Adipocyte (in vitro differentiated cells): ENCODE data around the gene CGB7.
A peak's percentile ranks its signal among the peaks of the same experiment; 100 is the strongest.
"Not testable (repeated sequence)": the region's sequence is repeated elsewhere in the genome, so short reads cannot be mapped to it uniquely, and the experiment has no call there.

Experiments
- DNase-seq: peaks from one replicate; pipeline ENCODE4 v3.0.0-alpha.2; 2015; ENCODE audit warnings: low read depth
- H3K27me3 ChIP-seq: replicated peaks from 2 replicates; pipeline ENCODE4 v1.7.0; 2013; ENCODE audit warnings: mild to moderate bottlenecking, low read length, moderate library complexity; ENCODE audit not compliant: control insufficient read depth, insufficient read depth
- H3K36me3 ChIP-seq: 2 replicates; pipeline ENCODE4 v1.7.0; 2013; ENCODE audit warnings: low read length, mild to moderate bottlenecking, moderate library complexity; ENCODE audit not compliant: control insufficient read depth, insufficient read depth, severe bottlenecking
- H3K4me1 ChIP-seq: 2 replicates; pipeline ENCODE4 v1.7.0; 2013; ENCODE audit warnings: mild to moderate bottlenecking, low read length, moderate library complexity; ENCODE audit not compliant: control insufficient read depth, insufficient read depth
- H3K4me3 ChIP-seq: 2 replicates; pipeline ENCODE4 v1.7.0; 2013; ENCODE audit warnings: mild to moderate bottlenecking, low read length, moderate library complexity
- H3K9ac ChIP-seq: 2 replicates; pipeline ENCODE4 v1.7.0; 2013; ENCODE audit warnings: mild to moderate bottlenecking, low read length, moderate library complexity
- H3K9me3 ChIP-seq: 2 replicates; pipeline ENCODE4 v1.7.0; 2013; ENCODE audit warnings: mild to moderate bottlenecking, low read length, moderate library complexity; ENCODE audit not compliant: control insufficient read depth

Gene CGB7

DNA sequence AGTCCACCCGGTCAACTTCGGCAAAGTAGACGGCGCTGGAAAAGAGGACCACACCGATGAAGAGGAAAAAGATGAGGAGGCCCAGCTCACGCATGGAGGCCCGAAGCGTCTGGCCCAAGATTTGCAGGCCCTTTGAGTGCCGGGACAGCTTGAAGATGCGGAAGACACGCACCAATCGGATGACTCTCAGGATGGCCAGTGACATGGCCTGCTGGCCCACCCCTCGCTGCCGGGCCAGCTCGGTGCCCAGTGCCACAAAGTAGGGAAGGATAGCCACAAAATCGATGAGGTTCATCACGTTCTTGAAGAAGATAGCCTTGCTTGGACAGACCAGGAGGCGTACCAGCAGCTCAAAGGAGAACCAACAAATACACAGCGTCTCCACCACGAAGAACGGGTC, 12.9 kb upstream of the CGB7 start:
- Histone ChIP-seq H3K9ac (no peak overlapping the region), H3K27me3 (peaks cover 48% of the 10 kb centered on the region), H3K36me3 (no peaks in the 10 kb centered on the region), H3K4me3 (no peak overlapping the region), H3K4me1 (no peaks in the 10 kb centered on the region), H3K9me3 (peaks cover 8% of the 10 kb centered on the region)
- no peak for DNase-seq

DNA sequence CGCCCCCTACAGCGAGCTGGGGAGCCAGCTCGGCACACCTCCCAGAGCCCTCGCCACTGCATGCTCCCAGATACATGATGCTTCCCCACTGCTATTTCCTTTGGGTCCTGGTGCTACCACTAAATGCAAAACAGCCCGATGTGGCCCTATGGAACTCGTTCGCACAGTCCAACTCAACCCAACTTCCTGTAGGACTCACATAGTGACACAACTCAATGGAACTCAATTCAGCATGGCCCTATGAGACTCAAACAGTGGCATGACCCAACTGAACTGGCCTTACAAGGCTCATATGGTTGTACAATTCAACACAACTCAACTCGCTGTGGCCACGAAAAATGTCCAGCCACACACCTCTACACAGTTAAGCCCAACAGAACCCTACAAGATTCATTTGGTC, 11.5 kb upstream of the CGB7 start:
- DNase-seq, result no peak
- Histone ChIP-seq H3K4me1 (no peaks in the 10 kb centered on the region), H3K9ac (no peak overlapping the region), H3K9me3 (peaks cover 8% of the 10 kb centered on the region), H3K36me3 (no peaks in the 10 kb centered on the region), H3K27me3 (peaks cover 55% of the 10 kb centered on the region), H3K4me3 (no peak overlapping the region)

DNA sequence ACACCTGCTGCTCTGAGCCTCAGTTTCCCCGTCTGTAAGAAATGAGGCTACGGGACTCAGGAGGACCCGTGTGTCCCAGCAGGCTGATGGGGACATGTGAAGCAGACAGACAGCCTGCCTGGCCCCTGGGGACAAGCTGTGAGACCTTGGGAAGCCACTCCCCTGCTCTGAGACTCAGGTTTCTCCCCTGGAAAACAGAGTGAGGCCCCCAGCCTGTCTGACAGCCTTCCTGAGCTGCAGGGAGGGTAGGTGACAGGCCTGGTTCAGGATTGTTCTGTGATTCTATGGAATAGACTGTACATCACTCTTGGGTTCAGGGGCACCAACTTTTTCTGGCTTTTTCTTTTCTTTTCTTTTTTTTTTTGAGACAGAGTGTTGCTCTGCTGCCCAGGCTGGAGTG, 10.0 kb upstream of the CGB7 start:
- no peak for DNase-seq
- H3K4me1 ChIP-seq, result no peaks in the 10 kb centered on the region
- H3K9me3 ChIP-seq, result peaks cover 8% of the 10 kb centered on the region
- no peaks in the 10 kb centered on the region for H3K36me3 ChIP-seq
- H3K4me3 ChIP-seq, result no peak overlapping the region
- H3K9ac ChIP-seq, result no peak overlapping the region
- H3K27me3 ChIP-seq, result peaks cover 48% of the 10 kb centered on the region

DNA sequence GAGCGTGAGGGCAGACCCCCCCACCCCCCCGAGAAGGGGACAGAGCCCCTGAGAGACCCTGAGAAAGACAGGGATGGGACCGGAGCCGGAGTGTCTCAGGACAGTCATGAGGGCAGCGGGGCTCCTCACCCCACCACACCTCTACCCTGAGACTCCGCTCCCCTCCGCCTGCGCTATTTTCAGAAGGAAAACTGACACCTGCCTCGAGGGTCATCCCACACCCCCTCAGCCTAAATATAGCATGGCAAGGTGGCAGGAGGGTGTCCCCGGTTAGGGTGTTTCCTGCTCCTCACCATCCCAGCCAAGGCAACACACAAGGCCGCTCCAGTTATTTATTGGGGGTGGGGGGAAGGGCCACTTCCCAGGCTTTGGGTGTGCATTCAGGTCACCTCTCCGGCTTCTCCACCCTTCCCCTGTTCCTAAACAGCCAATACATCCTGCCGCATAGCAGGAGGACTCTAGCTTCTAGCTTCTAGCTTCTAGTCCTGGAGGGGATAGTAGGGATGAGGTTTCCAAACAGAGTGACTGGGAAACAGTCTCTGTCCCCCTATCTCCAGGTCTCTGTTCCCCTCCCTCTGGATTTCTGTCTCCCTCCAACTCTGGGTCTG, 8.5 kb upstream of the CGB7 start:
- H3K4me3 ChIP-seq, result no peak overlapping the region
- no peak overlapping the region for H3K9ac ChIP-seq
- DNase-seq, result no peak
- no peaks in the 10 kb centered on the region for H3K36me3 ChIP-seq
- peaks cover 8% of the 10 kb centered on the region for H3K9me3 ChIP-seq
- peaks cover 44% of the 10 kb centered on the region for H3K27me3 ChIP-seq
- H3K4me1 ChIP-seq, result no peaks in the 10 kb centered on the region

DNA sequence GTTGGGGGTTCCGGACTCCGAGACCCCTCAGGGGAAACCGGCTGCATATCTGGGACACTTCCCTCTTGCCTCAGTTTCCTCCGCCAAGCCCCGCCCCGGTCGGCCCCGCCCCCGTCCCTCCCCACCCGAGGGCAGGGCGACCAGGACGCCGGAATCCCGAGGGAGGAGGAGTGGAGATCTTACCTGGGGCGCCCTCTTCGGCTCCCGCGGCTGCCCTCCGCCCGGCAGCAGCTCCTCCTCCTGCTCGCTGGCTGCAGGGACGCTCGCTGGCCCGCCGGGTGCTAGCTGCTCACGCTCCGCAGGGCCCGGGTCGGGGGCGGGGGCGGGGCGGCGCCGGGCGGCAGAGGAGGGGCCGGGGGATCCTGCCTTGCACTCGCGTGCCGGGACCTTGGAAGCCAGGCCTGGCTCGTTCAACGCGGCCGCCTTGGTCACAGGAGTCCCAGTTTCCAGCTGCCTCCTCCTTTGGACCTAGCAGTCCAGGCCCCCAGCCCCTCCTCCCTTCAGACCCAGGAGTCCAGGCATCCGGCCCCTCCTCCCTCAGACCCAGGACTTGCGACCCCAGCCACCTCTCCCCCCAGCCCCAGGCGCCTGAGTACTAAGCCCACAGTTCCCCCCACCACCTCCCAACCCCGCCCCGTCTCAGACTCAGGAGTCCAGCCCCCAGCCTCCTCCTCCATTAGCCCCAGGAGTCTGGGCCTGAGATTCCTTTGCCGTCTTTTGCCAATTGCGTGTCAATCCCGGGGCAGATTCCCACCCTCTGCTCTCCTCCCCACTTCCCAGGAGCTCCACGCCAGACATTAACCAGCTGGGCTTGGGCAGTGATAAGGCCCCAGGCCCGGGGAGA, 7.4 kb upstream of the CGB7 start, which contains the start of gene NTF4:
TSS of gene NTF4 (minus strand) at position 51 of the 844 bp plus-strand sequence. CDS start 2,821 bp downstream, outside the sequence.
- Histone ChIP-seq H3K9ac (no peak within 1 kb of the TSS), H3K4me3 (no peak within 1 kb of the TSS), H3K27me3 (peaks cover 43% of the 10 kb centered on the region), H3K4me1 (no peaks in the 10 kb centered on the region), H3K9me3 (peaks cover 8% of the 10 kb centered on the region), H3K36me3 (no peaks in the 10 kb centered on the region)
- DNase-seq, result peak; percentile 42

DNA sequence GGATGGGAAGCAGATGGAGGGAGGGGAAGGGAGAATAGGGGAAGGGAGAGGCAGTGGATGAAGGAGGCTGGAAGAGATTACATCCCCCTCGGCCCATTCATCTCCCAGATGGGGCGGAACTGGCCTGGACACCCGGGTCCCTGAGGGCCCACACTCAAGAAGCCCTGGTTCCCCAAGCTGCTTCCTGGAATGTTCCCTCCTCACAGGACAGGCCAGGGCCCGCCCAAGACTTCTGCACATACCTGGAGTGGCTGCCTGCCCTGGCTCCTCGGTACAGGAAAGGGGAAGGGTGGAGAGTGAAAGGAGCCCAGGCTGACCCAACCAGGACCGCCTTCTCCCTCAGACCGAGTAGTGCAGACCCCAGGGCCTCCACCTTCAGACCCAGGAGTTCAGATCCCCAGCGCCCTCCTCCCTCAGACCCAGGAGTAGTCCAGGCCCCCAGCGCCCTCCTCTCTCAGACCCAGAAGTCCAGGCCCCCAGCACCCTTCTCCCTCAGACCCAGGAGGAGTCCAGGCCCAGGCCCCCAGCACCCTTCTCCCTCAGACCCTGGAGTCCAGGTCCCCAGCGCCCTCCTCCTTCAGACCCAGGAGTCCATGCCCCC, 6.6 kb upstream of the CGB7 start:
- Histone ChIP-seq H3K27me3 (peaks cover 45% of the 10 kb centered on the region), H3K4me1 (no peaks in the 10 kb centered on the region), H3K9me3 (peaks cover 5% of the 10 kb centered on the region), H3K4me3 (no peak overlapping the region), H3K9ac (no peak overlapping the region), H3K36me3 (no peaks in the 10 kb centered on the region)
- DNase-seq, result no peak

DNA sequence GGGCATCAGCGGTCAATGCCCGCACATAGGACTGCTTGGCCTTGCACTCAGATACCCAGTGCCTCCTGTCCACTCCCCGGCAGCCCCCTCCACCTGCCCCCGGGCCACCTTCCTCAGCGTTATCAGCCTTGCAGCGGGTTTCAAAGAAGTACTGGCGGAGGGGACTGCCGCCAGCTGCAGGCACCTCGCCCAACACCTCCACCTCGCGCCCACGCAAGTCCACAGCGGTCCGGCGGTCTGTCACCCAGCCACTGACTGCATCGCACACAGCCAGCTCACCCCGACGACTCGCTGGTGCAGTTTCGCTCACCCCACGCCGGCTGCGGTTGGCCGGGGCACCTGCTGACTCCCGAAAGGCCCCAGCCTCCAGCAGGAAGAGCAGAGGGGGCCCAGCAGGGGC, 3.9 kb upstream of the CGB7 start:
- Histone ChIP-seq H3K9me3 (no peaks in the 10 kb centered on the region), H3K36me3 (no peaks in the 10 kb centered on the region), H3K27me3 (peaks cover 43% of the 10 kb centered on the region), H3K4me3 (no peak overlapping the region), H3K4me1 (peaks cover 8% of the 10 kb centered on the region), H3K9ac (no peak overlapping the region)
- no peak for DNase-seq

DNA sequence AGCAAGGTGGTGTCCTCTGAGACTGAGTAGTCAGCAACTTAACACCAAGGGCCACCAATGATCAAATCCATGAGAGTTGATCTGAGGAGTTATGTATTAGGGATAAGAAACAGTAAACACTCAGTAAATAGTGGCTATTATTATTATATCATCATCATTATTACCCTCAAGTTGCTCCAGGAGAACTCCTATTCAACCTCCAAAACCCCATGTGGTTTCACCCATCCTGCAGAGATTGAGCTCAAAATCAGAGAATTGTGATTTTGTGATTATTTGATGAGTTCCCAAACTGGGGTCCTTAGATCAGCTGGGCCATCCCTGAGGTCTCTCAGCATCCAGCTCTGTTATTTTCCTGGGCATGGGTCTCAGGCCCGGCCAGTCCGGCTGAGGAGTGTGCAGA, 3.5 kb upstream of the CGB7 start:
- H3K9me3 ChIP-seq, result no peaks in the 10 kb centered on the region
- no peak for DNase-seq
- peaks cover 39% of the 10 kb centered on the region for H3K27me3 ChIP-seq
- no peak overlapping the region for H3K4me3 ChIP-seq
- no peak overlapping the region for H3K9ac ChIP-seq
- no peaks in the 10 kb centered on the region for H3K36me3 ChIP-seq
- H3K4me1 ChIP-seq, result peaks cover 11% of the 10 kb centered on the region

DNA sequence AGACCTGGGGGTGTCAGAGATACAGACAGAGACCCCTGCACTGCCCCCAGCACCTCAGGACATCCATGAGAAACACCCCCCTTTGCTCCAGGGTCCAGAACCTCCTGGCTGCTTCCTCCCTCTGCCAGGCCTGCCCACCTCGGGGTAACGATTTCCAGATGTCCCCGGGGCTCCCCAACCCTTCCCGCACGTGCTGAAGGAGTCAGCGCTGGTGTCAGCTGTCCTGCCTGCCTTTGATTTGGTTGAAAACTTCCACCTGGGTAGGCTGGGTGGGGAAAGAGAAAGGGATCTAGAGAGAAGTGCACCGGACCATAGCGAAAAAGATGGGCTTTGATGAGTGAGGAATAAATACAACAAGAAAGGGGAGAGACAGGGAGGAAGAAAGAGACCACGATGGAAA, 1.5 kb upstream of the CGB7 start:
- H3K9me3 ChIP-seq, result no peaks in the 10 kb centered on the region
- peaks cover 29% of the 10 kb centered on the region for H3K27me3 ChIP-seq
- no peak for DNase-seq
- peaks cover 11% of the 10 kb centered on the region for H3K4me1 ChIP-seq
- no peaks in the 10 kb centered on the region for H3K36me3 ChIP-seq
- H3K4me3 ChIP-seq, result no peak overlapping the region
- H3K9ac ChIP-seq, result no peak overlapping the region

DNA sequence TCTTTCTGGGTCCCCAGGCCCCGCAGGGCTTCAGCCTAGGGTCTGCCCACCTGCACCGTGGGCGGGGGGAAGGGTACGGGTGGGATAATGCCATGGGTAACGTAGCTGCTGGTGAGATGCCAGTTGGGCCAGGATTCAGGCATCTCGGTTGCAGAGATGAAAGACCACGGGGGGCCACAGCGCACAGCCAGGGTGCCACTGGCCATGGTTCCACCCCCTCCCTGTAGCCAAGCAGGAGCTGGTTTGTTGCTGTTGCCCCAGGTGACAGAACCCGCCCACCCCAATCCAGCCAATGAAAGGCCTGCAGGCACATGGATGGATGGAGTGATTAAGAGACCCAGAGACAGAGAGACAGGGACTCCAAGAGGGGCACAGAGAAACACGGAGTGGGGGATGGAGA, 1.0 kb upstream of the CGB7 start:
- no peaks in the 10 kb centered on the region for H3K36me3 ChIP-seq
- DNase-seq, result no peak
- H3K4me1 ChIP-seq, result peaks cover 11% of the 10 kb centered on the region
- H3K4me3 ChIP-seq, result no peak overlapping the region
- H3K9ac ChIP-seq, result no peak overlapping the region
- peaks cover 25% of the 10 kb centered on the region for H3K27me3 ChIP-seq
- no peaks in the 10 kb centered on the region for H3K9me3 ChIP-seq

DNA sequence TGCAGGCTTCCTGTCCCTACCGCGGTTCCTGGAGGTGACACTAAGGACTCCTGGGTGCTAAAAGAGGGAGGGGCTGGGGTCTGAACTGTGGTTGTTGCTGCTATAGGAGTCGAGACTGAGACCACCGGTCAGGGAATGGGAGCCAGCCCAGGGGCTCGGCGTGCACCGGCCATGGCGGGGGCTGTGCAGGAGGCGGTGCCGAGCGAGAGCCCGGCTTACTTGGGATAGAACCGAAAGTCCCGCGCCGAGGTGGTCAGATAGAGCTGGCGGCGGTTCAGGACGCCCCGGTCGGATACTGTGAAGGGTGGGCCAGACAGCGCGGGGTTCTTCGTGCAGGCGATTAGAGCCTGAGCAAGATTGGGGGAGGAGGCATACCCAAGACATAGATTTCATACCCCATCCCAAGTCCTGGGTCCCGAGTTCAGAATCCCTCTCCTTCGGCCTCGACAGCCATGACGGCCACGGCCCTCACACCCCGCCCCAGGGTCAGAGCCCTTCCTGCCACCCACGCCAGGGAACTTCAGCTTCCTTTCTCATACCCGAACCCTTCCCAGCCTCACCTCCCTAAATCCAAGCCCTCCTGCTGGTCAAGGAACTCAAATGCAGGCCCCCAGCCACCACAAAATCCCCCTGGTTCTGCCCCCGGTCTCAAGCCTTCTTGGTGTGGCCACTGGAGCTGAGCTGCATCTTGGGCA, 500 bp downstream of the CGB7 start:
- H3K9me3 ChIP-seq, DNase-seq, H3K36me3 ChIP-seq, H3K9ac ChIP-seq: not testable (repeated sequence)
- Histone ChIP-seq H3K4me1 (peaks cover 11% of the 10 kb centered on the region), H3K4me3 (peak overlapping the region; percentile 78), H3K27me3 (peaks cover 25% of the 10 kb centered on the region)
